ENCODE measurements around the gene FNTB. TPM values are rescaled to one million over a fixed set of nuclear protein-coding genes. Genes with fewer than 3 reads are reported as not detected.

FNTB gene
- total RNA-seq, 1 donor from 2014 or later, result 13.3 TPM

- intact Hi-C loops (cut with DNase I), result loop anchor here (10.0 kb wide), 1 partner anchor 52 kb away; no protein-coding TSS in a partner anchor
- H3K27me3 ChIP-seq, result no peaks in the 10 kb centered on the region
- H3K4me1 ChIP-seq, result peaks cover 45% of the 10 kb centered on the region
- H3K27ac ChIP-seq, result peak within 1 kb of the TSS; percentile 92
- no peaks in the 10 kb centered on the region for H3K36me3 ChIP-seq
- DNase-seq (ENCODE audit: extremely low spot score in 2 of 2), result peak; percentile 100
- TF ChIP-seq POLR2AphosphoS5 (IDR thresholded peaks at IDR 0.05; ENCODE audit: insufficient read depth in 1 of 2, low read depth in 1 of 2) (peak; percentile 73 to 79), CTCF (IDR thresholded peaks at IDR 0.05) (no peak), POLR2A (IDR thresholded peaks at IDR 0.05) (peak in 1 of 2 donors; percentile 86)
- no peaks in the 10 kb centered on the region for H3K9me3 ChIP-seq
- peak within 1 kb of the TSS; percentile 76 to 85 for H3K4me3 ChIP-seq
Measured at GRCh38 chr14:65102441-65103149, 115.9 kb downstream of the FNTB start, which contains the start of gene MAX. TSS of gene MAX (minus strand) at chr14:65102517. CDS start at chr14:65102339, 178 bp downstream.

- Histone ChIP-seq H3K27me3 (no peaks in the 10 kb centered on the region), H3K4me3 (peak overlapping the region; percentile 76 to 85), H3K9me3 (no peaks in the 10 kb centered on the region), H3K4me1 (peaks cover 39% of the 10 kb centered on the region), H3K27ac (peak overlapping the region; percentile 64), H3K36me3 (no peaks in the 10 kb centered on the region)
- DNase-seq (ENCODE audit: extremely low spot score in 2 of 2), result no peak
- intact Hi-C loops (cut with DNase I), result loop anchor here (10.0 kb wide), 1 partner anchor 52 kb away; no protein-coding TSS in a partner anchor
- TF ChIP-seq POLR2AphosphoS5 (IDR thresholded peaks at IDR 0.05; ENCODE audit: insufficient read depth in 1 of 2, low read depth in 1 of 2), result no peak
- TF ChIP-seq POLR2A (IDR thresholded peaks at IDR 0.05), result no peak
Measured at GRCh38 chr14:65103150-65103760, 116.6 kb downstream of the FNTB start.

- peaks cover 23% of the 10 kb centered on the region for H3K4me1 ChIP-seq
- intact Hi-C loops (cut with DNase I), result loop anchor here (10.0 kb wide), 1 partner anchor 50 kb away; no protein-coding TSS in a partner anchor
Measured at GRCh38 chr14:65104791-65105190, 118.1 kb downstream of the FNTB start.

GRCh38 chr14:65106316-65106715, 119.6 kb downstream of the FNTB start:
- H3K4me3 ChIP-seq, result no peak overlapping the region
- DNase-seq (ENCODE audit: extremely low spot score in 2 of 2), result no peak
- H3K27me3 ChIP-seq, result no peaks in the 10 kb centered on the region
- H3K4me1 ChIP-seq, result peaks cover 8% of the 10 kb centered on the region
- H3K9me3 ChIP-seq, result no peaks in the 10 kb centered on the region
- TF ChIP-seq CTCF (IDR thresholded peaks at IDR 0.05) (no peak), POLR2A (IDR thresholded peaks at IDR 0.05) (no peak), POLR2AphosphoS5 (IDR thresholded peaks at IDR 0.05; ENCODE audit: insufficient read depth in 1 of 2, low read depth in 1 of 2) (no peak)
- no peak overlapping the region for H3K27ac ChIP-seq
- no peaks in the 10 kb centered on the region for H3K36me3 ChIP-seq
- intact Hi-C loops (cut with DNase I), result loop anchor here (10.0 kb wide), 1 partner anchor 48 kb away; no protein-coding TSS in a partner anchor

More at GRCh38 chr14:65104791-65105190, 118.1 kb downstream of the FNTB start:
- H3K27me3 ChIP-seq, result no peaks in the 10 kb centered on the region
- TF ChIP-seq CTCF (IDR thresholded peaks at IDR 0.05) (no peak), POLR2AphosphoS5 (IDR thresholded peaks at IDR 0.05; ENCODE audit: insufficient read depth in 1 of 2, low read depth in 1 of 2) (no peak), POLR2A (IDR thresholded peaks at IDR 0.05) (no peak)
- no peak overlapping the region for H3K4me3 ChIP-seq
- no peak for DNase-seq (ENCODE audit: extremely low spot score in 2 of 2)
- no peak overlapping the region for H3K27ac ChIP-seq
- H3K9me3 ChIP-seq, result no peaks in the 10 kb centered on the region
- no peaks in the 10 kb centered on the region for H3K36me3 ChIP-seq

GRCh38 chr14:65106736-65107135, 120.0 kb downstream of the FNTB start:
- Histone ChIP-seq H3K4me3 (no peak overlapping the region), H3K36me3 (no peaks in the 10 kb centered on the region), H3K9me3 (no peaks in the 10 kb centered on the region), H3K4me1 (peaks cover 7% of the 10 kb centered on the region), H3K27me3 (no peaks in the 10 kb centered on the region), H3K27ac (no peak overlapping the region)
- TF ChIP-seq POLR2A (IDR thresholded peaks at IDR 0.05) (no peak), CTCF (IDR thresholded peaks at IDR 0.05) (no peak), POLR2AphosphoS5 (IDR thresholded peaks at IDR 0.05; ENCODE audit: insufficient read depth in 1 of 2, low read depth in 1 of 2) (no peak)
- DNase-seq (ENCODE audit: extremely low spot score in 2 of 2), result no peak
- intact Hi-C loops (cut with DNase I), result loop anchor here (10.0 kb wide), 1 partner anchor 48 kb away; no protein-coding TSS in a partner anchor
